C4-2B (cell line): Measurements from ENCODE around the gene PIMREG.

ENCODE experiments used
- H3K27ac ChIP-seq: fragments of 450-650 bp; 2 replicates; pipeline ENCODE4 v1.5.1; 2017
- ZFX ChIP-seq: fragments of 450-650 bp; IDR thresholded peaks from 2 replicates; pipeline ENCODE4 v1.6.1; 2017
- TF ChIP-seq, protein P1 (sequence below): fragments of 450-650 bp; conservative IDR thresholded peaks from 2 replicates; pipeline ENCODE4 v1.5.1; 2017; ENCODE audit warnings: mild to moderate bottlenecking

The PIMREG gene

DNA sequence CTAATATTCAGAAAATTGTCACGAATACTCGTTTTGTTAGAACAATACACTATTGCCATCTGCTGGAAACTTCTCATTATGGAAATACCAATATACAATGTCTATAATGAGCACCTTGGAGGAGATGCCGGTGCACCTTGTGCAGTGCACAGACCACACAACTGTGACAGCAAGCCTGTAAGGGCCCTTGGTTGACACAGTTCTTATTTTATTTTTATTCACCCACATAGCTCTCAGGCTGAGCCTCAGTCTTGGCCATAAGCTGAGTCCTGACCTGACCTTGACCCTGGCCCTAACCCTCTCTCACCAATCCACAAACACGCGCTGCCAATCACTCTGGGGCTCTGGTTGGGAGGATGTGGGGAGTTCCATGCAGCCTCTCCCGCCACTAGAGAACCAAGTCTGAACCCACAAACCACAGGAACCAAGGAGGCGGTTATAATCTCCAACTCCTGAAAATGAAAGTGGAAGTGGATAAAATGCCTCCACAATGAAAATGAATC, 16.9 kb upstream of the PIMREG start:
- H3K27ac ChIP-seq, result no peak overlapping the region
- TF ChIP-seq, protein P1, sequence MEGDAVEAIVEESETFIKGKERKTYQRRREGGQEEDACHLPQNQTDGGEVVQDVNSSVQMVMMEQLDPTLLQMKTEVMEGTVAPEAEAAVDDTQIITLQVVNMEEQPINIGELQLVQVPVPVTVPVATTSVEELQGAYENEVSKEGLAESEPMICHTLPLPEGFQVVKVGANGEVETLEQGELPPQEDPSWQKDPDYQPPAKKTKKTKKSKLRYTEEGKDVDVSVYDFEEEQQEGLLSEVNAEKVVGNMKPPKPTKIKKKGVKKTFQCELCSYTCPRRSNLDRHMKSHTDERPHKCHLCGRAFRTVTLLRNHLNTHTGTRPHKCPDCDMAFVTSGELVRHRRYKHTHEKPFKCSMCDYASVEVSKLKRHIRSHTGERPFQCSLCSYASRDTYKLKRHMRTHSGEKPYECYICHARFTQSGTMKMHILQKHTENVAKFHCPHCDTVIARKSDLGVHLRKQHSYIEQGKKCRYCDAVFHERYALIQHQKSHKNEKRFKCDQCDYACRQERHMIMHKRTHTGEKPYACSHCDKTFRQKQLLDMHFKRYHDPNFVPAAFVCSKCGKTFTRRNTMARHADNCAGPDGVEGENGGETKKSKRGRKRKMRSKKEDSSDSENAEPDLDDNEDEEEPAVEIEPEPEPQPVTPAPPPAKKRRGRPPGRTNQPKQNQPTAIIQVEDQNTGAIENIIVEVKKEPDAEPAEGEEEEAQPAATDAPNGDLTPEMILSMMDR, result peak; percentile 27
- TF ChIP-seq ZFX, result no peak

DNA sequence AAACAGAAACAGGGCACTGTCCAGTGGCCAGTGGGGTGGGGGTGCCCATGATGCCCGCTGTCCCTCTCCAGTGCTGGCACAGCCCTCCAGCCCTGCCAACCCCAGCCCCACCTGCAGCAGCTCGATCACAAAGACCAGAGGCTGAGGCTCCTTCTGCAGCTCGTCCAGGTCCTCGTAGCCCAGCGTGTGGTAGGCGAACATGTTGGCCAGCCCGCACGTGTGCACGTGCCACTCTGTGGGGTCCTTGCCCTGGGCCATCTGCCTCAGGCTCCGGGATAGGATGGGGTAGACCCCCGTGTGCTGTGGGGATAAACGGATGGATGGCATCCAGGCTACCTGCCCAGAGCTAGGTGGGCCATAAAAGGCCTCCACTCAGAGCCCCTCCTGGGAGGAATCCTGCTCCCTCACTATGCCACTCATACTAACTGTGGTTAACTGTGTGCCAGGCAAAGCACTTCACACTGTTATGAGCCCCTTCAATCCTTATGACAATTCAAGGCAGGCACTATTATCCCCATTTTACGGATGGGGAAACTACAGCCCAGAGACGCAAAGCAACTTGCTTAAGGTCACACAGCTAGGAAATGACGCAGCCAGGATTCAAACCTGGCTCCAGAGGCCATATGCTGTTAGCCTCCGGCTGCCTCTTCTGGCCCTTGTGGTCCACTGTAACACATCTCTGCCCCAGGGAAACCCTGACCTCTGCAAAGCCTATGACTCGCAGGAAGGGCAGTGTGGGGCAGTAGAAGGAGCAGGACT, 15.9 kb upstream of the PIMREG start:
- TF ChIP-seq, protein P1, result no peak
- no peak for TF ChIP-seq ZFX
- H3K27ac ChIP-seq, result no peak overlapping the region

DNA sequence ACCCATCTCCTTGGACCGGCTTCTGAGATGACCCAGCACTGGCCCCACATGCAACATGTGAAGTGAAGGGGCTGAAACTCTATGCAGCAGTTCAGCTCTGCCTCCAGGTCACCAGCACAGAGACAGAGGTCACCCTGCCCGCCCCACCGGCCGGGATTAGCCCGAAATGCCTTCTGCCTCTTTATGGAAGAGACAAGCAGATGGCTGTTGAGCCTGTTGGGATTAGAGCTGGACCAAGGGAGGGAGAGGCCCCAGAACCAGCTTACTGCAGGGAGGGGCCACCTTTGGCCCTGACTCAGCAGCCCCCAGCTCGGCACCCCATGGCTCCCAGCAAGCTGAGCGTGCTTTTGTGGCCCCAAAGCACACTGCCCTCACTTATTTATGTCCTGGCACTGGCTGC, 15.0 kb upstream of the PIMREG start:
- no peak overlapping the region for H3K27ac ChIP-seq
- TF ChIP-seq ZFX, result no peak
- TF ChIP-seq, protein P1, result no peak

DNA sequence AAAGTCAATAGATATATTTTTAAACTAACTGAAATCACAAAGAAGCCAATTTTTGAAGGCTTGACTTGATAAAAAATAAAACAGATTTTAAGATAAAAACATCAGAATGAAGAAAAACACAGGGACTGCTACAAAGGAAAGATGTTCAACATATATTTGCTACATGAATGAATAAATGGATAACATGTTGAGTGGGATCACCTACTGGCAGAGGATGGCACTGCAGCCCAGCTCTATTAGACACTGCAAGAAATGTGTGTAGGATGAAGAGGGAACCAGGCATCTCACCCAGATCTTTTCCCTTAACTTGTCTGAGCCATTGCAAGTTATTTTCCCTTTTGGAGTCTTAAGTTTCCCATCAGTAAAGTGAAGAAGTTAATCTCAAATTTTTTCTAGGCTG, 13.5 kb upstream of the PIMREG start:
- TF ChIP-seq, protein P1, result peak; percentile 34
- TF ChIP-seq ZFX, result no peak
- no peak overlapping the region for H3K27ac ChIP-seq

DNA sequence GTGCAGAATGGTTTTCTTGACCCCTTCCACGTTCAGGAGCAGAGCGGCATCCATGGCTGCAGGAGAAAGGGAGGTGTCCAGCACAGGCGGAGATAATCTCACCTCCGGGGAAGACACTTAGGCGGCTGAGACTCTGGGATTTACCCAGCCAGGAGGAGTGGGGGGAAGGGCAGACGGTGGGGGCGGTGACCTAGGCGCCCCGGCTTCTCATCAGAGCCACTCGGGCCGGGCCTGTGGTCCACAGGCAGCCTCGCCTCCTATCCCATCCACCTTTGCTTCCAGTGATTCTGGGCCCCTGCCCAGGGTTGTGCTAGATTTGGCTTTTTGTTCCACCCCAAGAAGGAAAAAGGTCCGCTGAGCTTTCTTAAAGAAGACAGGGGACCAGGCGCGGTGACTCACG, 9.2 kb upstream of the PIMREG start, which contains the start of gene AIPL1:
AIPL1 (minus strand) TSS at position 71 of the 400 bp plus-strand sequence; CDS start at position 54, 17 bp downstream.
- no peak within 1 kb of the TSS for H3K27ac ChIP-seq
- TF ChIP-seq ZFX, result no peak
- TF ChIP-seq, protein P1, result no peak

DNA sequence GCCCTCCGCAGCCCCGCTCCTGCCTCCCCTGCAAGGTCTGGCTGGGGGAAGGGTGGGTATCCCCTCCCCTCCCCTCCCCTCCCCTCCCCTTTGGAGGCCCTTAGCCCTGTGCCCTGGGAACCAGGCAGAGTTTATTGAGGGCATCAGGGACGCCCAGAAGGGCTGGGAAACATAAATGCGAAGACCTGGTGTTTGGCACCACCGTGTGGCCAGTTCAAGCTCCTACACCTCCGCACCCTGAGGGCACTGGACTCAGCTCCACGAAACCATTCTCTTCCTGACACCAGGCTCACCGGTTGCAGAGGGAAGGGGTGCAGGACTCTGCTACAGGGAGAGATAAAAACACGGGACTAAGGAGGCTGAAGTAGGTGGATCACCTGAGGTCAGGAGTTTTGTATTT, 8.3 kb upstream of the PIMREG start:
- no peak for TF ChIP-seq ZFX
- TF ChIP-seq, protein P1, result peak; percentile 86
- no peak overlapping the region for H3K27ac ChIP-seq

DNA sequence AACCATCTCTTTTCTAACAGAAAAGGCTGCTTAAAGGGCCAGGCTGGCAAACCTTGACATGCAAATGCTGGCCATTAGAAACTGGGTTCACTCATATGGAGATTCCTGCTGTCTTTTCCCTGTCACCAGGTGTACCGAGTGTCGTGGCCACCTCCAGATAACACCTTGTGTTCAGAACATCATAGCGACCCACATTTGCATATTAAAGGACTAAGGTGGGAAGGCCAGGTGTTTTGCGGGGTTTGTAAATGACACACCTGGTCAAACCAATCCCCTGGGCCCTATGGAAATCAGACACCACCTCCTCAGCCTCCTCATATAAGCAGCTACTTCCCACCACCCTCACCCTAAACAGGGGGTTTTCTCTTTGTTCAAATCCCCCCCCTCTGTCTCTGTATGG, 6.8 kb upstream of the PIMREG start:
- no peak for TF ChIP-seq ZFX
- TF ChIP-seq, protein P1, result no peak
- H3K27ac ChIP-seq, result no peak overlapping the region
